HG03342 (cell line): ENCODE data around the gene CMTM3.
"Not testable (repeated sequence)": the region's sequence is repeated elsewhere in the genome, so short reads cannot be mapped to it uniquely, and the experiment has no call there.

Experiments
- ATAC-seq: cut with Tn5 transposase; IDR thresholded peaks from one replicate; pipeline ENCODE4 v1.9.1; 2021; ENCODE audit warnings: mild to moderate bottlenecking, moderate library complexity; ENCODE audit not compliant: unreplicated experiment

Gene CMTM3

GRCh38 chr16:66581246-66581952 is 23.1 kb upstream of the CMTM3 start:
- ATAC-seq = no peak

GRCh38 chr16:66585481-66586239 is 18.8 kb upstream of the CMTM3 start:
- ATAC-seq = no peak

GRCh38 chr16:66587881-66588600 is 16.5 kb upstream of the CMTM3 start:
- no peak for ATAC-seq

- ATAC-seq = no peak
These were observed 15.4 kb upstream of the CMTM3 start for GRCh38 chr16:66588981-66589713.

- ATAC-seq = no peak
These were observed 14.2 kb upstream of the CMTM3 start for GRCh38 chr16:66590322-66590721.

GRCh38 chr16:66591018-66591417 is 13.5 kb upstream of the CMTM3 start:
- ATAC-seq = no peak

- no peak for ATAC-seq
These were observed 12.3 kb upstream of the CMTM3 start for GRCh38 chr16:66592241-66592640.

- ATAC-seq = no peak
These were observed 11.7 kb upstream of the CMTM3 start for GRCh38 chr16:66592814-66593213.

- no peak for ATAC-seq
These were observed 9.8 kb upstream of the CMTM3 start for GRCh38 chr16:66594739-66595138.

- ATAC-seq = not testable (repeated sequence)
These were observed 7.9 kb upstream of the CMTM3 start for GRCh38 chr16:66596559-66596958.

- ATAC-seq = no peak
These were observed 7.3 kb upstream of the CMTM3 start for GRCh38 chr16:66596986-66597848.

- ATAC-seq = no peak
These were observed 6.4 kb upstream of the CMTM3 start for GRCh38 chr16:66598111-66598510.

- ATAC-seq = no peak
These were observed 4.8 kb upstream of the CMTM3 start for GRCh38 chr16:66599726-66600125.

GRCh38 chr16:66600477-66600876 is 4.0 kb upstream of the CMTM3 start:
- ATAC-seq = no peak

GRCh38 chr16:66601471-66601870 is 3.0 kb upstream of the CMTM3 start:
- no peak for ATAC-seq

GRCh38 chr16:66603537-66604375 is 748 bp upstream of the CMTM3 start:
- no peak for ATAC-seq

- peak; percentile 20 for ATAC-seq
These were observed 874 bp downstream of the CMTM3 start for GRCh38 chr16:66605177-66605978.

- peak; percentile 42 for ATAC-seq
These were observed 1.7 kb downstream of the CMTM3 start for GRCh38 chr16:66605979-66606751.
